Stimulated activated CD8-positive, alpha-beta memory T cell treated with anti-CD3 and anti-CD28 coated beads, Interleukin-12 subunit alpha, Interleukin-12 subunit beta, amount 100 ng/mL, for 24 hours (primary cell): ENCODE data around the gene TIMM10.

Experiments used
- DNase-seq: peaks from one replicate; pipeline ENCODE4 v3.0.0-alpha.2; 2020; ENCODE audit errors: extremely low read depth

The TIMM10 gene

GRCh38 chr11:57504511-57504910, 26.0 kb downstream of the TIMM10 start:
- DNase-seq, result no peak

- DNase-seq, result no peak
Observed at GRCh38 chr11:57502870-57503269, 27.7 kb downstream of the TIMM10 start.

DNA sequence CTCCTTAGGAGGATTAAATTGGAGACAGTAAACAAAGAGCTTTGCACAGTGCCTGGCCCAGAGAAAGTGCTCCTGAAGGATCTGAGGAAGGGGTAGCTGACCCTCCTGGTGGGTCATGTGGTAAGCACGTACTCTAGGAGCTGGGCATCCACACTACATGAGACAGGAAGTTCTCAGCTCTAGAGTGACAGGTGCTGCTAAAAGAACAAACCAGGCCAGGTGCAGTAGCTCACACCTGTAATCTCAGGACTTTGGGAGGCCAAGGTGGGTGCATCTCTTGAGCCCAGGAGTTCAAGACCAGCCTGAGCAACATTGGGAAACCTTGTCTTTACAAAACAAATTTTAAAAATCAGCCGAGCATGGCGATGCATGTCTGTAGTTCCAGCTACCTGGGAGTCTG, 28.2 kb downstream of the TIMM10 start:
- no peak for DNase-seq

DNA sequence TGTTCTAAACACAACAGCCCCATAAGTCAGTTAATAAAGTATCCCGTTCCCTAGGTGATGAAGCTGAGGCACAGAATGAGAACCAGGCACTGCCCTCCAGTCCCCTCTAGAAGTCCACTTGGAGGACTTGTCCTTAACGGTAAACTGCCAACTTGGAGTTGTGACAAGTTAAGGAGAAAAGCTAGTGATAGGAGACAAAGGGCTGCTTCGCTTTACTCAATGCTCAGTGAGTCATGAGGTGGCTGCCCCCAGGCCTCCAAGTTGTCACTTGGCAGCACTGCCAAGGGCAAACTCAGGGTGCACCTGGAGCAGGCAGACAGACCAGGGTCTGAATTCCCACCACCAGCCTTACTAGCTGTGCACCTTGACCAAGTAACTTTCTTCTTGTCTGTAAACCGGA, 28.6 kb downstream of the TIMM10 start:
- DNase-seq, result no peak

DNA sequence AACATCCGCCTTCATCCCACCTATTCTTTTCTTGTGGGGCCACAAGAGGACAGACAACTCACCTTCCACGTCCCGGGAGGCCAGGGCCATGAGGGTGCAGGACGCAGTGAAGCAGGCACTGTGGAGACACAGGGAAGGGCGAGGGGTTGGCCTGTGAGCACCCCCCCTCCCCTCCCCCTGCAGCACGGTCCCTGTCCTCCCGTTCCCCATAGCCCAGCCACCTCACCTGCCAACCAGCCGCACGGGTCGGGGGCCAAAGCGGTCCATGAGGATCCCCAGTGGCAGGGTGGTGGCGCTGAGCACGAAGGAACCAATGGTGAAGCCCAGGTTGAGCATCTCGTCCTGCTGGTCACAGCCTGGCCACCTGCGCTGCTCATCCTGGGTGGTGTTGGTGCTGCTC, 29.6 kb downstream of the TIMM10 start:
- no peak for DNase-seq

GRCh38 chr11:57500515-57500914, 30.0 kb downstream of the TIMM10 start:
- no peak for DNase-seq

DNA sequence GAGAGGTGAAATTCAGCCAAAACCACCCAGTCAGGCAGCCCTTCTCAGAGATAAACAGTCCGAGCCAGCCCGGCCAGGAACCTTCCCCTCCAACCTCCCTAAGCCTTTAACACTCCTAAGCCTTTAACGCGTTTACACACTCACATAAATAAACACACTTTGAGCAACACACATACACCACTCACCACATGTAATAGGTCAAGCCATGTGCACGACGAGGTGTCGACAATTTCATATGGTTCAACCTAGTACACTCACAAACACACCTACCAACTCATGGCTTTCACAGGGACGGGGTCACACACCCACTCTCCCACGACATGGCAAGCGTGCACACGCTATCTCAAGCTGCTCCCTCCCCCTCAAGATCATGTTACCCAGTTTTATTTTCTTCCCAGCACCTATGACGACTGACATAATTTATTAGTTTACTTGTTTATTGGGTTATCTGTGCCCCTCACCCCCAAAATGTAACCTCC, 30.5 kb downstream of the TIMM10 start:
- no peak for DNase-seq

DNA sequence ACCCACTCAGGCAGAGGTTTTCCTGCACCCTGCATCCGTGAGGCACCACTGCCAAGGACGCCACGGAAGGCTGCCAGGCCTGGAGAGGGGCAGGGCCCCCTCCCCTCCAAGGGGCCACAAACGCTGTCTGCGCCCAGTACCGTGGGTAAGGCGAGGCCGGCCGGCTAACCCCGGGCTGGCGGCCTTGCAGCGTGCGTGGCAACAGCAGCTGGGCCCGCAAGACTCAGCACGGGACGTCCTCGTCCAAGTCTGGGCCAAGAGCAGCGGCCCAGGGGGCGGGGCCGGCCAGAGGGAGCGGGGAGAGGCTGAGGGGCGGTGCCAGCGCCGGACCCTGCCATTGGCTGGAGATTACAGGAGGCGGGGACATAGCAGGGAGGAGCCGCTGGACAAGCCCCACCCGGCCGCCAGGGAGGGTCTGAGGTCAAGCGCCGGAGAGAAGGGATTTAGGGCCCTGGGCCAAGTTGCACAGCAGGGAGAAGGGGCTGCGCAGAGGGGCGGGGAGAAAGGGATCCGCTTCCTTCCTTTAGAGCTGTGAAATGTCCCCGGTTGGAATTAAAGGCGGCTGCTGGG, 31.1 kb downstream of the TIMM10 start:
- DNase-seq, result no peak

DNA sequence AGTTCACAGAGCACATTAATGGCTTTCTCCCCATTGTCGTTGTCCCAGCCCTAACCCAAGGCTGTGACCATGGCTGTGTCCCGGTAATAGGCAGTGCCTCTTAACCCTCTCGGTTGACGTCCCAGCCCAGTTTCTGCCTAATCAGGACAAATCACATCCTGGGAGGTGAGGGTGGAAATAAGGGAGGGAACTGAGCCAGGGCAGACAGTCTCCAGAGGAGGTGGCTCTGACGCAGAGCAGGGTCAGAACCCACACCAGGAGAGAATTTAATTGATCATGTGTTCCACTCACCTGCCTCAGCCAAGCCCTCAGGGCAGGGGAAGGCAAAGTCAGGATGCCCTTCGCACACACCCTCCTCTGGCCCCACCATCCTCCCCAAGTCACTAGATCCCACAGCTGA, 32.0 kb downstream of the TIMM10 start:
- no peak for DNase-seq

DNA sequence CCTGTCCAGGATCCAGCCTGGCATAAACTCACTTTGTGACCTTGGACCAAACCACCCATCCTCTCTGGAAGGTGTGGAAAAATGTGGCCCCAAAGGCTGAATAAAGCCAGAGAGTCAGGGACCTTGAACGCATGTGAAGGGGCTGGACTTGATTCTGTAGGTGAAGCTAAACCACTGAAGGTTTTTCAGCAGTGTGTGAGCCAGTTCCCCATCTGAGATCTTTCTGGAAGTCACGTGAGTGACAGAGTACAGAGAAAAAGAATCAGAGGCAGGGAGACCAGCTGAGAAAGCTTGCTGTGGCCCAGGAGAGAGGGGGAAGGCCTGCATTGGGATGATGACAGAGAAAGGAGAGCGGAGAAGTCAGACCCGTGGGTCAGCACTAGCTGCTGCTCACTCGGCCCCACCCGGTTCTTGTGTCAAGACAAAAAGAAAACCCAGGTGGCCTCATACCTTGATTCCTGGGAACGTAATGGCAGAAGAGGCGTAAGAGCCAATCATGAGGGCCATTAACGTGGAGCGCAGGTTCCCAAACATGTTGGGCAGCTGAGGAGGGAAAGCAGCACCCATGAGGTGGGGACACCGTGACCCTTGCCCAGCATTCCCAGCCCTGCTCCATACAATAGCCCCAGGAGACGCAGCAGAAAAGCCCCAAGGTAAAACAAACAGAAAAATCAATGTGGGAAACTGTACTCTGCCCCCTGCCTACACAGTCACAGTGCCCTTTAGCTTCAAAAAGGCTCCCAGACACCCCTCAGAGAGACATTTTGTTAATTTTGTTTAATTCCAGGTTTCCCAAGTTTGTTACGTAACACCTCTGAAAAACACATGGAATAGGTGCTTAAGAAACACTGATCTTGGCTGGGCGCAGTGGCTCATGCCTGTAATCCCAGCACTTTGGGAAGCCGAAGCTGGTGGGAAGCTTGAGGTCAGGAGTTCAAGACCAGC, 33.0 kb downstream of the TIMM10 start:
- no peak for DNase-seq

DNA sequence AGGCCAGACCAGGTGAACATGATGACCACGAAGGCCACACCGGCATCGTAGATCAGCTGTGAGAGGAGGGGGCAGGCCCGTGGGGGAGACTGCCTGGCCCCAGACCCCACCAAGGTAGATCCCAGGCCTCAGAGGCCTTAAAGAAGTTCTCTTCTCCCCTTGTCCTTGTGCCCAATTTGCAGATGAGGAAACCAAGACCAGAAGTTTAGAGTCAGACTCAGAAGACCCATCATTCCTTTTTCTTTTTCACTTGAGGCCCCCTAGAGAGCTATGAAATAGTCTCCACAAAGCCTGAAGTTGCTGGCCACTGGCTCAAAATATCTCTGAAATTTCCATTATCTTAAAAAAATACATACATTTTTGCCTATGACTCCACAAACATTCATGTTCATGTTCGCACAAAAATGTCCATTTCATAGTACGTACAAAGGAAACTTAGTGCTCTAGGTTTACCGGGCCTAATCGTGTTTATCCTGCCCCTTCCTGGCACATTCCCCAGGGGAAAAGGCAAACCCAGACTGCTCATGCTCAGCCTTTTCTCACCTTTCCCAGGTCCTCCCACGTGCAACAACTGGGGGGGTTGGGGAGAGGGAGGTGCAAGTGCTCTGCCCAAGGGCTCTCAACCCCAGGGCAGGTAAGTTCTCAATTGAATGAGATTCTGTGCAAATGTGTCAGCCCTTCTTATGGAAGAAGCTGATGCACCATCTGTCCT, 34.3 kb downstream of the TIMM10 start:
- DNase-seq, result no peak

DNA sequence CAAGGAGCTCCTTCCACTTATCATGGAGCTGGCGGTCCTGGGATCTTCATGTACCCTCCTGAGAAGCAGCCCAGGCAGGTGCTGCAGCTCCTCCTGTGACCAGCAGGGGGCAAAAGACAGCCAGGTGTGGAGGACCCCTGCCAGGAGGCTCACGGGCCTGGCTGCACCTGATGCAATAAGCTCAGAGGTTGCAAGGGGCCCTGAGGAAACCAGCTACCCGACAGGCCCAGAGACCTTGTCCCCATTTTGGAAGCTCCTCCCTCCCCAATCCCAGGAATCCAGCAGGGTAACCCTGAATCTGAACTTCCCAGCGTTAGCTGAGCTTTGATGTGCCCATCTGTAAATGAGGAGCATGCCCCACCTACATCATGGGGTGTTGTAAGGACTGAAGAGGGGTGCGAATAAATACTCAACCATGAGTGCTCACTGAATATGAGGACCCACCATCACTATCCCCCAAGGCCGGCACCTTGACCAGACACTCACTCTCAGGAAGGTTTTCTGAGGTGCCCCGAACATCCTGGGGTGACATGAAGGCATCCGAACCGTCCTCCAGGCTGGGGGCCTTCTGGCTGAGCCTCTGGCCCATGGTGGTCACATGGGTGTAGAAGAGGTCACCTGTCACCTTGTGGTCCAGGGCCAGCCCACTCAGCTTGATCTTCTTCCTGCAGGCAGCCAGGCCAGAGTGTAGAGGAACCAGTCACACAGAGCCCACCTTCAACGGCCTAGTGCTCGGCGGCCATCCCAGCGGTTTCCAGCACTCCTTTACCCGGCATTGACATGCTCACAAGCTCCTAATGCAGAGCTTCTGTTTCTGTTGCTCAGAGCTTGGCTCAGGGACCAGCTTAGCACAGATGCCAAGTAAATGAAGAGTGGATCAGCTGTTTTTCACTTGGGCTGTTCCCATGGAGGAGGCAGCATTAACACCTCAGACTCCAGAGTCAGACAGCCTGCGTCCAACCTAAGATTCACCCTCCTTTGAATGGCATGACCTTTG, 36.7 kb downstream of the TIMM10 start:
- peak; percentile 37 for DNase-seq

DNA sequence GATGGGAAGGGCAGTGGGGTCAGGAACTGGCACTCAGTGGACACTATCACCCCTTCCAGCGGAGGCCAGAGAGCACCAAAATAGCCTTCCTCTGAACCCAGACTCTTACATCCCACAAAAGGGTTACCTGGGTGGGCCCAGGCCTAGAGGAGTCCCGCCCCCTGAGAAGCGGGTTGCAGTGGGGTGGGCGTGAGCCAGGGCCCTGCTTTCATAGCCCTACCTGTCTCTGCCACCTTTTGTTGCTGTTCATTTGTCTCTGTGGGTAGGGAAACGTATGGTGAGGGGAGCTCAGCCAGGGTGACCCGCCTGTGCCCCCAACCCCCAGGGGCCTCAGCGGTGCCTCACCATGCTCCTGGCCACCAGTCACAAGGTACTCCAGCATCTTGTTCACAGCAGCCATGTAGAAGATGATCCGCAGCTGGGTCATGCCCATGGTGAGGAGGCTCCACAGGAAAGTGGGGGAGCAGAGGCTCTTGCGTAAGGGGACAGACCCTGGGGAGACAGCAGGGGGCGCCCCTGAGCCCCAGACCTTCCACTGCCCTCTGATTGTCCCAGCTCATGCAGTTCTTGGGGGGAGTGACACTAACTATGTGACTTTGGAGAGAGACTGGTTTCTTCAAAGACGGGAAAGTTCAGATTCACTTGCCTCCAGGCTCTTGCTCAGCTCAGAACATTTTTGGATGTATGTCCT, 39.0 kb downstream of the TIMM10 start:
- no peak for DNase-seq

DNA sequence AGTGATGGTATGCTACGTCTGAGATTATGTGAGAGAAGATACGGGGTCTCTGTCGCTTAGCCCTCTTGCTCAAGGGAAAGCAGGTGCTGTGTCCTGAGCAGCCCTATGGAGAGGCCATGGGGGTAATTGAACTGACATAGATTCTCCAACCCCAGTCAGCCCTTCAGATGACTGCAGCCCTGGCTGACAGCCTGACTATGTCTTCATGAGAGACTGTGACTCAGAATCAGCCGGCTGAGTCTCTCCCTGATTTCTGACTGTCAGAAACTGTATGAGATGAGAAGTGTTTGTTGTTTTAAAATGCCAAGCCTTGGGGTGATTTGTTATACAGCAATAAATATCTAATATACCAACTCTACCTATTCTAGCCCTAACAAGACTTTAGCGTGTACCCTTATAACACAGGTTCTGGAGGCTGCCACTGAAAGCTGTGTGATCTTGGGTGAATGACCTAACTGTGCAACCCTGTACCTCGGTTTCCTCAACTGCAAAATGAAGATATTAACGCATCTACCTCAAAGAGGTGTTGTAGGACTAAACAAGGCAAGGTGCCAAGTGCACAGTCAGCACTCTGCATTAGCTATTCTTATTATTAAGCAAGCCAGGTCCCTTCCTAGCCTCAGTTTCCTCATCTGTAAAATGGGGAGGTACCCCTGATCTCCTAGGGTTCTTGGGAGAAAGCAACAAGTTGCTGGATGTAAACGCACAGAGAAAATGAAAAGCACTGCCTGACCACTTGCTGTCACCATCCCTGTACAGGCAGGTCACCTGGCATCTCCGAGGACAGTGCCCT, 39.9 kb downstream of the TIMM10 start:
- no peak for DNase-seq

DNA sequence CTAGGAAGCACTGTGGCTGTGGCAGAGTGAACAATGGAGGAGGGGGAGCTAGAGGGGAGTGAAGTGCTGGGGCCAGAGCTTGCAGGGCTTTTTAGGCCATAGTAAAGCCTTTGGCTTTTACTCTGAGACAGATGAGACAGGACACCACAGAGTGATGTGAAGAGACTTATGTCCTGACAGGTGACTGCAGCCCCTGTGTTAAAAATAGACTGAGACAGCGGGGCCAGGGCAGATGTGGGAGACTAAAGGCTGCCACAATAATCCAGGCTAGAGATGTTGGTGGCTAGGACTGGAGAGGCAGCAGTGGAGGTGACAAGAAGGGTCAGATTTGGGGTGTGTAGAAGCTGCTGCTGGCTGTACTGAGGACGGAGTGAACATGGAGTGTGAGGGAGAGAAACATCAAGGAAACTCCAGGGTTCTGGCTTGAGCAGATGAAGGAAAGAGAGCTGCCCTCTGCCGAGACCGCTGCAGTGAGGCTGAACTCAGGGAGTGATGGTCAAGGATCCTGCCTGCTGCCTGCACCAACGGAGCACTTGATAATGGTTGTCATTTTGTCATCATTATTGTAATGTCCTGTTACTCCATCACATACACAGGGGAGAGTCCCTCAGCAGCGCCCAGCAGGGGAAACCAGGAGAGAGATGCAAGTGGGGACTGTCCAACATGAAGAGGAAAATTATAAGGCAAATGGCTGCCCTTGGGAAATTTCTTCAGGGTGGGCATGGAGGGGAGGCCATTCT, 42.5 kb downstream of the TIMM10 start:
- no peak for DNase-seq

- no peak for DNase-seq
Observed at GRCh38 chr11:57487021-57487778, 43.4 kb downstream of the TIMM10 start.

DNA sequence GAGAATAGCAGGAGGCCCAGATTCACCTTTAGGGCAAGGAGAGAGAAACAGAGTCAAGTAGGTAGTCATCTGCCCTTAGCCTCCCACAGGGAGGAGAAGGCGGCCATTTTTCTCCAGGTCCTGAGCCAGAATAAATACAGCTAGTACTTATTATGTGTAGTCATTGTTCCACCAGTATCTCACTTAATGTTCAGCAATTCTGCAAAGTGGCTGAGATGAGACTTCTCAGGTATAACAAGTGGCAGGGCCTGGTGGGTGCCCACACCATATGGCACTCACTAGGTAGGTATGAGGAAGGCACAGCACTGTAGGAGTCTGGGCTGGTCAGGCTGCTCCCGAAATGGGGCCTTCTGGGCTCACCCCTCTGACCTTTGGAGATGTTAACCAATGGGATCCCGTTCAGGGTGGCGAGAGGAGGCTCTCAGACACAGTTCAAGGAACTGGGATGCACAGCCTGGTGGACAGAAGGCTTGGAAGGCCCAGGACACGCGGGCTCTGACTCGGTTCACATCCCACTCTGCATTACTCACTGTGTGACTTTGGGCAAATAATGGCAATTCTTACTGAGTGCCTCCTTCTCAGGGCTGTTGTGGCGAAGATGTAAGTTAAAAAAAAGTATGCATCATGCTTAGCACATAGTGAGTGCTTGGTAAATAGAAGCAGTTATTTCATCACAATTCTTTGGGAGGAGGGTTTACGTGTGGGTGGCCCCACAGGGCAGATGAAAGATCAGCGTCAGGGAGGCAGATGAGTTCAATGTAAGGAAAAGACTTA, 45.1 kb downstream of the TIMM10 start:
- DNase-seq, result no peak
